GM12878 (cell line): Measurements from ENCODE around the gene FMNL2. TPM values are rescaled to one million over a fixed set of nuclear protein-coding genes. Genes with fewer than 3 reads are reported as not detected.
A peak's percentile ranks its signal among the peaks of the same experiment; 100 is the strongest.

Experiments used
- ATAC-seq: fragments of 200-7000 bp; cut with Tn5 transposase; 3 replicates; pipeline ENCODE4 v1.9.1; 2020; ENCODE audit warnings: mild to moderate bottlenecking, moderate library complexity
- BruUV-seq: library from RNA; stranded (reverse); fragments of 400-500 nt; replicated peaks from 2 replicates; lab custom pipeline; 2021; lab: Mats Ljungman, UMichigan
- CTCF ChIA-PET: fragments of 300-600 bp; sonication (Branson Sonifier 250); formaldehyde crosslinking; extraction: SDS; loops from one replicate; lab custom pipeline; 2021; ENCODE audit warnings: inconsistent platforms; lab: Yijun Ruan, JAX
- POLR2A ChIA-PET: fragments of 350-600 bp; formaldehyde crosslinking; extraction: SDS; loops from one replicate; lab custom pipeline; 2021; ENCODE audit warnings: inconsistent platforms; lab: Charles Lee
- RAD21 ChIA-PET: fragments of 300-600 bp; sonication (Branson Sonifier 250); formaldehyde crosslinking; loops from one replicate; lab custom pipeline; 2023; ENCODE audit warnings: antibody characterized with exemption; ENCODE audit not compliant: unreplicated experiment; lab: Charles Lee
- SMC1A ChIA-PET: fragments of 300-600 bp; sonication (Branson Sonifier 250); formaldehyde crosslinking; loops from one replicate; lab custom pipeline; 2023; ENCODE audit not compliant: unreplicated experiment, uncharacterized antibody; lab: Charles Lee
- DNase-seq: peaks from one replicate; pipeline ENCODE4 v3.0.0-alpha.2; 2011; ENCODE audit warnings: low read depth, low spot score
- FAIRE-seq: peaks from 3 replicates; lab custom pipeline; 2011; peaks lifted over from hg19 to GRCh38; lab: Jason Lieb, UNC
- H2AFZ ChIP-seq: 2 replicates; pipeline ENCODE4 v1.6.0; 2011; ENCODE audit warnings: low read depth, low read length, control low read depth; ENCODE audit not compliant: control insufficient read depth
- H3K27ac ChIP-seq: 2 replicates; pipeline ENCODE4 v1.5.1; 2011; ENCODE audit warnings: control low read depth; ENCODE audit not compliant: control insufficient read depth, insufficient read depth
- H3K27me3 ChIP-seq, 2 experiments: replicated peaks in 1 of 2; 2 replicates each; pipeline versions ENCODE4 v1.6.0 to v1.6.1; 2011; ENCODE audit warnings: low read length in 1 of 2; ENCODE audit not compliant: control insufficient read depth in 2 of 2, insufficient read depth in 2 of 2
- H3K36me3 ChIP-seq, 2 experiments: 2 replicates each; pipeline ENCODE4 v1.5.1; 2011; ENCODE audit warnings: low read length in 1 of 2; ENCODE audit not compliant: control insufficient read depth in 2 of 2, insufficient read depth in 2 of 2
- H3K4me1 ChIP-seq: 2 replicates; pipeline ENCODE4 v1.6.1; 2011; ENCODE audit warnings: mild to moderate bottlenecking, low read length, moderate library complexity, mixed read lengths; ENCODE audit not compliant: control insufficient read depth, insufficient read depth
- H3K4me2 ChIP-seq: 2 replicates; pipeline ENCODE4 v1.6.0; 2011; ENCODE audit warnings: control low read depth; ENCODE audit not compliant: control insufficient read depth, insufficient read depth
- H3K4me3 ChIP-seq: fragments of 200-600 bp; sonication (generic); 2 replicates; pipeline ENCODE4 v1.5.1; 2016
- H3K79me2 ChIP-seq: 2 replicates; pipeline ENCODE4 v1.6.0; 2011; ENCODE audit warnings: low read length; ENCODE audit not compliant: control insufficient read depth, insufficient read depth
- H3K9ac ChIP-seq: 2 replicates; pipeline ENCODE4 v1.8.0; 2011; ENCODE audit warnings: low read length, control low read depth, mixed read lengths; ENCODE audit not compliant: control insufficient read depth, insufficient read depth
- H3K9me3 ChIP-seq: replicated peaks from 3 replicates; pipeline ENCODE4 v1.5.1; 2011; ENCODE audit warnings: mild to moderate bottlenecking, low read length; ENCODE audit not compliant: control insufficient read depth, insufficient read depth
- H4K20me1 ChIP-seq: 2 replicates; pipeline ENCODE4 v1.6.0; 2011; ENCODE audit not compliant: control insufficient read depth, insufficient read depth
- ASH2L ChIP-seq: fragments of 300-600, 200-600 bp; sonication (generic); IDR thresholded peaks from 2 replicates; pipeline ENCODE4 v1.6.1; 2017; ENCODE audit warnings: low read depth, mild to moderate bottlenecking, borderline replicate concordance
- ATF7 ChIP-seq: fragments of 450-650 bp; IDR thresholded peaks from 2 replicates; pipeline ENCODE4 v1.6.1; 2016; ENCODE audit warnings: low read depth, mild to moderate bottlenecking
- BHLHE40 ChIP-seq, 2 experiments: fragments of 450-650 bp in 1 of 2; IDR thresholded peaks; 2 replicates each; pipeline ENCODE4 v1.6.1; 2011 to 2017; ENCODE audit warnings: low read depth in 2 of 2, borderline replicate concordance in 1 of 2, improper control_type of control experiment in 1 of 2, low read length in 1 of 2, mild to moderate bottlenecking in 1 of 2
- CBX5 ChIP-seq: sonication (generic); IDR thresholded peaks from 2 replicates; pipeline ENCODE4 v1.6.1; 2016; ENCODE audit warnings: low read depth, moderate library complexity, mild to moderate bottlenecking, inconsistent platforms
- EP300 ChIP-seq, 2 experiments: fragments of 150-350 bp in 1 of 2; IDR thresholded peaks; 2 replicates each; pipeline ENCODE4 v1.6.1; 2011 to 2012; ENCODE audit warnings: low read depth in 2 of 2, low read length in 2 of 2, borderline replicate concordance in 1 of 2, improper control_type of control experiment in 1 of 2, inconsistent platforms in 1 of 2; ENCODE audit not compliant: control insufficient read depth in 1 of 2
- ESRRA ChIP-seq: IDR thresholded peaks from 2 replicates; pipeline ENCODE4 v1.6.1; 2012; ENCODE audit warnings: mild to moderate bottlenecking, low read length, improper control_type of control experiment
- FOXM1 ChIP-seq: IDR thresholded peaks from 2 replicates; pipeline ENCODE4 v1.6.1; 2012; ENCODE audit warnings: low read depth, mild to moderate bottlenecking, inconsistent platforms, low read length, moderate library complexity
- IKZF2 ChIP-seq, 2 experiments: fragments of 450-650 bp; IDR thresholded peaks; 2 replicates each; pipeline ENCODE4 v1.6.1; 2017; ENCODE audit warnings: mild to moderate bottlenecking in 2 of 2, moderate library complexity in 2 of 2
- JUND ChIP-seq: IDR thresholded peaks from 2 replicates; pipeline ENCODE4 v1.6.1; 2012; ENCODE audit warnings: low read depth, mild to moderate bottlenecking, low read length, improper control_type of control experiment, moderate library complexity
- MTA2 ChIP-seq: fragments of 450-650 bp; IDR thresholded peaks from 2 replicates; pipeline ENCODE4 v1.6.1; 2016; ENCODE audit warnings: low read depth, mild to moderate bottlenecking, moderate library complexity
- NFYA ChIP-seq: IDR thresholded peaks from 2 replicates; pipeline ENCODE4 v1.6.1; 2011; ENCODE audit warnings: low read depth, mild to moderate bottlenecking, low read length, improper control_type of control experiment, borderline replicate concordance
- PAX8 ChIP-seq: fragments of 450-650 bp; IDR thresholded peaks from 2 replicates; pipeline ENCODE4 v1.6.1; 2017; ENCODE audit warnings: mild to moderate bottlenecking, moderate library complexity
- RAD51 ChIP-seq: fragments of 450-650 bp; IDR thresholded peaks from 2 replicates; pipeline ENCODE4 v1.6.1; 2016; ENCODE audit warnings: moderate library complexity, mild to moderate bottlenecking, inconsistent platforms
- RELA ChIP-seq: fragments of 450-650 bp; IDR thresholded peaks from 2 replicates; pipeline ENCODE4 v1.8.0; 2014; ENCODE audit warnings: borderline replicate concordance; ENCODE audit not compliant: partially characterized antibody
- SPI1 ChIP-seq: IDR thresholded peaks from 2 replicates; pipeline ENCODE4 v1.6.1; 2011; ENCODE audit warnings: low read depth, mild to moderate bottlenecking, low read length, moderate library complexity, borderline replicate concordance; ENCODE audit not compliant: insufficient read depth
- SREBF2 ChIP-seq: IDR thresholded peaks from 2 replicates; pipeline ENCODE4 v1.6.1; 2012; ENCODE audit warnings: mild to moderate bottlenecking, low read length
- SRF ChIP-seq, 2 experiments: IDR thresholded peaks; 2 replicates each; pipeline ENCODE4 v1.6.1; 2011; ENCODE audit warnings: low read depth in 2 of 2, low read length in 2 of 2, mild to moderate bottlenecking in 1 of 2, moderate library complexity in 1 of 2
- STAT3 ChIP-seq: IDR thresholded peaks from 2 replicates; pipeline ENCODE4 v1.6.1; 2011; ENCODE audit warnings: low read depth, low read length, improper control_type of control experiment
- SUPT20H ChIP-seq: IDR thresholded peaks from 2 replicates; pipeline ENCODE4 v1.6.1; 2011; ENCODE audit warnings: low read depth, mild to moderate bottlenecking, low read length, moderate library complexity, borderline replicate concordance; ENCODE audit not compliant: control insufficient read depth
- SUZ12 ChIP-seq: fragments of 200-600 bp; sonication (generic); IDR thresholded peaks from one replicate; pipeline ENCODE4 v1.6.1; 2018; ENCODE audit warnings: antibody characterized with exemption, mild to moderate bottlenecking; ENCODE audit not compliant: unreplicated experiment
- TBL1XR1 ChIP-seq: IDR thresholded peaks from 2 replicates; pipeline ENCODE4 v1.6.1; 2012; ENCODE audit warnings: low read depth, low read length, improper control_type of control experiment
- TCF7 ChIP-seq: IDR thresholded peaks from 2 replicates; pipeline ENCODE4 v1.6.1; 2014; ENCODE audit warnings: antibody characterized with exemption, borderline replicate concordance
- WRNIP1 ChIP-seq: IDR thresholded peaks from 2 replicates; pipeline ENCODE4 v1.6.1; 2011; ENCODE audit warnings: low read depth, low read length, improper control_type of control experiment, borderline replicate concordance
- YY1 ChIP-seq: IDR thresholded peaks from 2 replicates; pipeline ENCODE4 v1.6.1; 2011; ENCODE audit warnings: low read depth, mild to moderate bottlenecking, low read length
- ZNF24 ChIP-seq: fragments of 450-650 bp; IDR thresholded peaks from 2 replicates; pipeline ENCODE4 v1.6.1; 2017; ENCODE audit warnings: antibody characterized with exemption, mild to moderate bottlenecking
- ZNF622 ChIP-seq: fragments of 450-650 bp; IDR thresholded peaks from 2 replicates; pipeline ENCODE4 v1.6.1; 2017; ENCODE audit warnings: mild to moderate bottlenecking, inconsistent platforms
- WGBS: methylation state at CpG from one replicate; pipeline ENCODE4 v1.1.6; 2016; ENCODE audit warnings: low lambda C conversion rate; ENCODE audit not compliant: insufficient replicate concordance, insufficient coverage; ENCODE audit errors: missing lambda C conversion rate; 5-methylcytosine and 5-hydroxymethylcytosine counted together
- in situ Hi-C: fragments of 300-500 bp; cut with MboI; formaldehyde crosslinking; loops from 9 replicates; pipeline ENCODE4 v1.14.3; 2018; ENCODE audit warnings: mixed read lengths
- intact Hi-C: fragments of 100-400 bp; cut with micrococcal nuclease; formaldehyde crosslinking; loops from one replicate; pipeline ENCODE4 v1.14.2; 2022; ENCODE audit not compliant: unreplicated experiment
- polyA plus RNA-seq, 11 experiments: library from polyadenylated mRNA; depleted of rRNA in 4 of 11; unstranded in 6 of 11; stranded (reverse) in 5 of 11; fragments of >200 nt; fragmentation: Nextera tagmentation in 4 of 11; fragmentation: Illumina TruSeq in 1 of 11; extraction: Ambion mirVana in 4 of 11; extraction: Trizol in 1 of 11; gene quantifications; 1 replicate in 1 of 11; 2 replicates in 10 of 11; pipeline versions ENCODE4 v1.2.1 to v1.2.3, GENCODE V29; 2011 to 2016; ENCODE audit warnings: inconsistent platforms in 2 of 11, missing spikeins in 2 of 11, low read depth in 1 of 11
- total RNA-seq, 4 experiments: library from RNA; depleted of rRNA in 3 of 4; stranded (reverse); fragments of >200 nt in 3 of 4; fragmentation: Illumina TruSeq in 1 of 4; extraction: Trizol in 1 of 4; gene quantifications; 2 replicates each; pipeline versions ENCODE4 v1.2.1 to v1.2.3, GENCODE V29; 2013 to 2021

The FMNL2 gene
- total and polyA plus RNA-seq, 10 of the 15 experiments (the other 5 are each of a cell fraction or from before 2014, with no cell fraction given), result 0.13 to 9.9 (median 0.35) TPM

GRCh38 chr2:152499896-152500735, 165.1 kb downstream of the FMNL2 start:
- ATAC-seq, result peak; percentile 72
- no peaks in the 10 kb centered on the region for H3K36me3 ChIP-seq
- H3K9ac ChIP-seq, result no peak overlapping the region
- peaks cover 24% of the 10 kb centered on the region for H3K4me1 ChIP-seq
- peak overlapping the region; percentile 10; the same call in 1 of the 2 replicates for H2AFZ ChIP-seq
- H4K20me1 ChIP-seq, result no peaks in the 10 kb centered on the region
- H3K27ac ChIP-seq, result peak overlapping the region; percentile 31
- H3K79me2 ChIP-seq, result peaks cover 2% of the 10 kb centered on the region
- CTCF ChIA-PET, result interaction anchor here (1.0 to 2.9 kb wide), 7 partner anchors 14 to 324 kb away, joined by 3 to 8 read pairs (median 4); partner anchors contain the start of gene STAM2
- WGBS, result 49% methylated on average over 14 of the region's 14 CpGs
- POLR2A ChIA-PET, result interaction anchor here (1.1 to 1.4 kb wide), 4 partner anchors 10 to 113 kb away, joined by 3 to 6 read pairs (median 3); no protein-coding TSS in a partner anchor
- no peaks in the 10 kb centered on the region; a peak in 1 of 4 replicates for H3K27me3 ChIP-seq
- no TSS peak for BruUV-seq
- SMC1A ChIA-PET, result interaction anchor here (0.9 to 12.4 kb wide), 15 partner anchors 7 to 454 kb away, joined by 3 to 98 read pairs (median 5); no protein-coding TSS in a partner anchor
- H3K9me3 ChIP-seq, result no peaks in the 10 kb centered on the region; the same call in 2 of the 3 replicates
- H3K4me2 ChIP-seq, result peak overlapping the region; percentile 57; the same call in 1 of the 2 replicates
- intact Hi-C loops, result loop anchor here (5.0 kb wide), 2 partner anchors 93 to 163 kb away; partner anchors contain the start of gene FMNL2
- H3K4me3 ChIP-seq, result 0 out of 2 replicates have a peak overlapping the region, but pooled peaks have one; percentile 11
- RAD21 ChIA-PET, result interaction anchor here (1.0 to 1.4 kb wide), 5 partner anchors 14 to 114 kb away, joined by 3 to 6 read pairs (median 3); no protein-coding TSS in a partner anchor
- DNase-seq, result no peak
- FAIRE-seq, result no peak
- in situ Hi-C loops, result no loop called here
- TF ChIP-seq SUZ12, result no peak
- TF ChIP-seq ATF7, result no peak
- TF ChIP-seq ASH2L, result no peak
- no peak for TF ChIP-seq PAX8
- no peak for TF ChIP-seq RAD51
- no peak for TF ChIP-seq TCF7
- peak; percentile 56 for TF ChIP-seq MTA2
- TF ChIP-seq ZNF622, result no peak
- peak; percentile 60; the same call in 1 of the 2 replicates for TF ChIP-seq SPI1
- no peak for TF ChIP-seq YY1
- no peak for TF ChIP-seq STAT3
- TF ChIP-seq BHLHE40 (IDR thresholded peaks at IDR 0.05; ENCODE audit: borderline replicate concordance in 1 of 2, low read depth in 2 of 2, low read length in 1 of 2), result no peak
- no peak for TF ChIP-seq TBL1XR1
- peak in 1 of 2 experiments; percentile 21; a peak in 1 of 4 replicates for TF ChIP-seq IKZF2 (IDR thresholded peaks at IDR 0.05)
- TF ChIP-seq JUND, result no peak
- no peak for TF ChIP-seq SREBF2
- no peak for TF ChIP-seq NFYA
- TF ChIP-seq ZNF24, result peak; percentile 81
- TF ChIP-seq FOXM1, result no peak
- no peak for TF ChIP-seq CBX5
- TF ChIP-seq RELA, result no peak
- TF ChIP-seq SRF (IDR thresholded peaks at IDR 0.05; ENCODE audit: low read depth in 2 of 2, low read length in 2 of 2), result no peak
- no peak for TF ChIP-seq WRNIP1
- TF ChIP-seq ESRRA, result no peak
- TF ChIP-seq SUPT20H, result no peak
- TF ChIP-seq EP300 (IDR thresholded peaks at IDR 0.05; ENCODE audit: borderline replicate concordance in 1 of 2, control insufficient read depth in 1 of 2, low read depth in 2 of 2, low read length in 2 of 2), result no peak
